HCT116 (cell line): ENCODE results near the gene PROSER3.

Experiments
- CEBPB ChIP-seq: IDR thresholded peaks from 2 replicates; pipeline ENCODE4 v1.6.1; 2012; ENCODE audit warnings: low read depth
- CTCF ChIP-seq, 3 experiments: fragments of 200-600 bp in 1 of 3; sonication (generic) in 1 of 3; IDR thresholded peaks in 2 of 3; conservative IDR thresholded peaks in 1 of 3; 2 replicates each; pipeline ENCODE4 v1.5.1; 2012 to 2017; ENCODE audit warnings: low read depth in 2 of 3, low read length in 2 of 3, antibody characterized with exemption in 1 of 3, borderline replicate concordance in 1 of 3, control low read depth in 1 of 3, mild to moderate bottlenecking in 1 of 3, mixed read lengths in 1 of 3, mixed run types in 1 of 3, moderate library complexity in 1 of 3; ENCODE audit not compliant: insufficient read depth in 1 of 3
- EGR1 ChIP-seq: IDR thresholded peaks from 2 replicates; pipeline ENCODE4 v1.6.1; 2012; ENCODE audit warnings: low read depth
- ELF1 ChIP-seq: IDR thresholded peaks from 2 replicates; pipeline ENCODE4 v1.6.1; 2012; ENCODE audit warnings: low read depth, borderline replicate concordance
- EZH2 ChIP-seq: fragments of 200-600 bp; sonication (generic); IDR thresholded peaks from 2 replicates; pipeline ENCODE4 v1.6.1; 2017; ENCODE audit warnings: antibody characterized with exemption, mixed run types
- JUND ChIP-seq: IDR thresholded peaks from 2 replicates; pipeline ENCODE4 v1.6.1; 2012
- POLR2A ChIP-seq: IDR thresholded peaks from 2 replicates; pipeline ENCODE4 v1.7.0; 2011; ENCODE audit warnings: borderline replicate concordance; ENCODE audit not compliant: insufficient read depth, insufficient read length; ENCODE audit errors: extremely low read depth
- RAD21 ChIP-seq: IDR thresholded peaks from 2 replicates; pipeline ENCODE4 v1.6.1; 2012; ENCODE audit warnings: low read depth, mild to moderate bottlenecking
- REST ChIP-seq: IDR thresholded peaks from 2 replicates; pipeline ENCODE4 v1.6.1; 2012; ENCODE audit warnings: low read depth
- SIN3A ChIP-seq: IDR thresholded peaks from 2 replicates; pipeline ENCODE4 v1.6.1; 2012; ENCODE audit warnings: low read depth
- SP1 ChIP-seq: IDR thresholded peaks from 2 replicates; pipeline ENCODE4 v1.6.1; 2012; ENCODE audit warnings: low read depth
- TCF7L2 ChIP-seq: IDR thresholded peaks from 2 replicates; pipeline ENCODE4 v1.7.0; 2011; ENCODE audit warnings: borderline replicate concordance, inconsistent platforms; ENCODE audit not compliant: insufficient read depth, insufficient read length; ENCODE audit errors: extremely low read depth

- TF ChIP-seq ELF1 (no peak), RAD21 (no peak), SP1 (no peak), CTCF (IDR thresholded peaks at IDR 0.05 in 2 of 3, conservative IDR thresholded peaks at IDR 0.05 in 1 of 3; ENCODE audit: borderline replicate concordance in 1 of 3, insufficient read depth in 1 of 3, low read depth in 2 of 3, low read length in 2 of 3) (no peak), JUND (no peak), TCF7L2 (no peak), EGR1 (no peak), CEBPB (no peak), POLR2A (no peak), REST (no peak), EZH2 (no peak), SIN3A (no peak)
These were observed 29.8 kb upstream of the PROSER3 start for GRCh38 chr19:35727956-35728706.
